CMK (cell line): ENCODE measurements around the gene HDAC5.
"Not testable (repeated sequence)": the region's sequence is repeated elsewhere in the genome, so short reads cannot be mapped to it uniquely, and the experiment has no call there.

Experiments
- DNase-seq: peaks from one replicate; pipeline ENCODE4 v3.0.0-alpha.2; 2010; ENCODE audit warnings: low read depth

HDAC5 gene

GRCh38 chr17:44132275-44132821, 8.9 kb upstream of the HDAC5 start:
- DNase-seq: no peak

- DNase-seq: not testable (repeated sequence)
Observed at GRCh38 chr17:44131372-44131771, 7.9 kb upstream of the HDAC5 start.

GRCh38 chr17:44130693-44131349, 7.4 kb upstream of the HDAC5 start:
- DNase-seq: no peak

- no peak for DNase-seq
Observed at GRCh38 chr17:44128383-44128782, 4.9 kb upstream of the HDAC5 start.

GRCh38 chr17:44124118-44124438, 637 bp upstream of the HDAC5 start:
- DNase-seq: no peak

GRCh38 chr17:44122816-44123355, 555 bp downstream of the HDAC5 start:
- no peak for DNase-seq

GRCh38 chr17:44121997-44122815, 1.2 kb downstream of the HDAC5 start:
- no peak for DNase-seq

- DNase-seq: no peak
Observed at GRCh38 chr17:44120851-44121605, 2.4 kb downstream of the HDAC5 start.

- DNase-seq: not testable (repeated sequence)
Observed at GRCh38 chr17:44120281-44120680, 3.2 kb downstream of the HDAC5 start.

- DNase-seq: no peak
Observed at GRCh38 chr17:44119798-44120197, 3.6 kb downstream of the HDAC5 start.

- DNase-seq: no peak
Observed at GRCh38 chr17:44119062-44119461, 4.4 kb downstream of the HDAC5 start.

- DNase-seq: no peak
Observed at GRCh38 chr17:44118427-44119050, 4.9 kb downstream of the HDAC5 start.

GRCh38 chr17:44117351-44117750, 6.1 kb downstream of the HDAC5 start:
- DNase-seq: no peak

- no peak for DNase-seq
Observed at GRCh38 chr17:44115585-44116415, 7.6 kb downstream of the HDAC5 start.

GRCh38 chr17:44113868-44114840, 9.3 kb downstream of the HDAC5 start:
- DNase-seq: no peak

- DNase-seq: no peak
Observed at GRCh38 chr17:44113382-44113781, 10.1 kb downstream of the HDAC5 start.

GRCh38 chr17:44112284-44113280, 10.9 kb downstream of the HDAC5 start:
- no peak for DNase-seq

GRCh38 chr17:44111777-44112176, 11.7 kb downstream of the HDAC5 start:
- DNase-seq: no peak
